ENCODE data around the gene GABPB2. TPM values are rescaled to one million over a fixed set of nuclear protein-coding genes. Genes with fewer than 3 reads are reported as not detected.

The GABPB2 gene
- total RNA-seq: 10 to 100 TPM in 1 of 2 donors, 1 to 10 TPM in 1; 7.3 to 13.3 TPM
- 1 to 10 TPM in 1 of 2 donors, under 1 TPM in 1; 0.94 to 1.6 TPM for polyA plus RNA-seq

- Histone ChIP-seq H3K27ac (ENCODE audit: low read depth in 1 of 2, low read length in 2 of 2) (peak within 1 kb of the TSS; percentile 98), H3K36me3 (ENCODE audit: control insufficient read depth in 4 of 4, insufficient read depth in 3 of 4, low read depth in 1 of 4, low read length in 3 of 4) (no peaks in the 10 kb centered on the region), H3K27me3 (ENCODE audit: control insufficient read depth in 4 of 4, insufficient read depth in 4 of 4, low read length in 3 of 4) (no peaks in the 10 kb centered on the region), H3K4me3 (ENCODE audit: low read depth in 1 of 3, low read length in 3 of 3) (peak within 1 kb of the TSS; percentile 84 to 97 (median 95)), H3K9me3 (ENCODE audit: control insufficient read depth in 4 of 4, low read length in 3 of 4) (no peaks in the 10 kb centered on the region), H3K4me1 (ENCODE audit: control insufficient read depth in 4 of 4, insufficient read depth in 4 of 4, low read length in 3 of 4) (peaks cover 3 to 18% (median 10%) of the 10 kb centered on the region in 4 donors), H3K9ac (ENCODE audit: low read depth in 1 of 2, low read length in 2 of 2) (peak within 1 kb of the TSS; percentile 67 to 85)
- under 1% methylated on average over 50 of the region's 50 CpGs for WGBS
- peak; percentile 93 for DNase-seq (ENCODE audit: low spot score)
- peak; percentile 45 for TF ChIP-seq ATF3 (IDR thresholded peaks at IDR 0.05)
- TF ChIP-seq FOXA1 (IDR thresholded peaks at IDR 0.05): no peak
- peak; percentile 5 to 24 for TF ChIP-seq HNF4A (conservative IDR thresholded peaks at IDR 0.05)
- TF ChIP-seq FOXA2 (IDR thresholded peaks at IDR 0.05): no peak
- TF ChIP-seq YY1 (IDR thresholded peaks at IDR 0.05): peak; percentile 99
- TF ChIP-seq MAX (IDR thresholded peaks at IDR 0.05): no peak
- no peak for TF ChIP-seq EGR1 (IDR thresholded peaks at IDR 0.05; ENCODE audit: low read depth in 2 of 2)
- TF ChIP-seq RXRA (IDR thresholded peaks at IDR 0.05): peak; percentile 55 to 59
- TF ChIP-seq GABPA (IDR thresholded peaks at IDR 0.05 in 1 of 2, conservative IDR thresholded peaks at IDR 0.05 in 1 of 2): peak; percentile 24 to 71
- peak; percentile 46 for TF ChIP-seq TAF1 (conservative IDR thresholded peaks at IDR 0.05)
- peak in 1 of 2 donors; percentile 42 for TF ChIP-seq JUND (IDR thresholded peaks at IDR 0.05)
- peak; percentile 53 to 70 for TF ChIP-seq RAD21 (IDR thresholded peaks at IDR 0.05)
- TF ChIP-seq REST (IDR thresholded peaks at IDR 0.05): peak; percentile 43
- peak; percentile 32 for TF ChIP-seq NR2F2 (IDR thresholded peaks at IDR 0.05)
- peak; percentile 83 for TF ChIP-seq CTCF (IDR thresholded peaks at IDR 0.05; ENCODE audit: low read depth, low read length, missing input control)
- TF ChIP-seq HNF4G (IDR thresholded peaks at IDR 0.05): peak; percentile 14
- peak; percentile 37 for TF ChIP-seq SP1 (IDR thresholded peaks at IDR 0.05)
- no peak for TF ChIP-seq ZBTB33 (IDR thresholded peaks at IDR 0.05)
These were observed at the start of gene GABPB2 for GRCh38 chr1:151070474-151071276. Gene GABPB2 (plus strand): TSS chr1:151070761. CDS start chr1:151088190, 17,429 bp downstream.

Data from liver (tissue), 9 donors.